Measurements from ENCODE around the gene KLK1.
"Not testable (repeated sequence)": the region's sequence is repeated elsewhere in the genome, so short reads cannot be mapped to it uniquely, and the experiment has no call there.

The KLK1 gene

DNA sequence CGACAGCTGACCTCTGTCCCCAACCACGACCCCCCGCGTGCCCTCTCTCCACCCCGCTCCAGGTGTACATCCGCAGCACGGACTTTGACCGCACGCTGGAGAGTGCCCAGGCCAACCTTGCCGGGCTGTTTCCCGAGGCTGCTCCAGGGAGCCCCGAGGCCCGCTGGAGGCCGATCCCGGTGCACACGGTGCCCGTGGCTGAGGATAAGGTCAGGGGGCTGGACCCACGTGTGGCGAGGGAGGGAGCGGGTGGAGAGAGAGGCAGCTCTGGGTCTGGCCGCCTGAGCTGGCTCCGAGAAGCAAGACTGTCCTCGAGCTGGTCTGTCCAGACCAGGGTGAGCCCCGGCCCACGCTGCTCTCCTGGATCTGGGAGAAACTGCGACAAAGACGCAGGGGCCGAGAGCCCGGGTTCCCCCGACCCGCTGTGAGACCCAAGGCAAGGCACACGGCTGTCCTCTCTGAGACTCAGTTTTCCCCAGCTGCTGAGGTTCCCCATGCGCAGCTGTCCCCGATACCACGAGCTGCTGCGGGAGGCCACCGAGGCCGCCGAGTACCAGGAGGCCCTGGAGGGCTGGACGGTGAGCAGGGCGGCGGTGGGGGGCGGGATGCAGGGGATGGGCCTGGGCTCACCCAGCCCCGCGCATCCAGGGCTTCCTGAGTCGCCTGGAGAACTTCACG, 31.9 kb downstream of the KLK1 start:
- no peak for DNase-seq

DNA sequence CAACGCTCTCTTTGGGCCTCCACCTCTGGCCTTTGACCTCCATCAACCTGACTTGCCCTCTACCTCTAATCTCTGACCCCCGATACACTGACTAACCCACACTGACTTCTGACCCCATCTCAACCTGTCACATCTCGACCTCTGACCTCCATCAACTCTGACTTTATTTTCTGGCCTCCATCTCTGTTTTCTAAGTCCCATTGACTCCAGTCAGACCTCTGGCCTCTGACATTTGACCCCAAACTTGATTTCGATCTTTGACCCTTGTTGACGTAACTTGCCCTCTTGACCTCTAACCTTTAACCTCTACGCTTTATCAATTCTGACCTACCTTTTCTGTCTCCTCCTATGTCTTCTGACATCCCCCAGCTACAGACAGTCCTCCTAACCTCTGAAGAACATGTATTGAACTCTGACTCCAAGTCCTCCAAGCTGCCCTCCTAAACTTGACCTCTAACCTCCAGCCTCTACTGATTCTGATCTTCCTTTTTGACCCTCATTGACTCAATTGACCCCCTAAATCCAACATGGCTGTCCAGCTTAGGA, 32.6 kb downstream of the KLK1 start:
- DNase-seq = no peak

DNA sequence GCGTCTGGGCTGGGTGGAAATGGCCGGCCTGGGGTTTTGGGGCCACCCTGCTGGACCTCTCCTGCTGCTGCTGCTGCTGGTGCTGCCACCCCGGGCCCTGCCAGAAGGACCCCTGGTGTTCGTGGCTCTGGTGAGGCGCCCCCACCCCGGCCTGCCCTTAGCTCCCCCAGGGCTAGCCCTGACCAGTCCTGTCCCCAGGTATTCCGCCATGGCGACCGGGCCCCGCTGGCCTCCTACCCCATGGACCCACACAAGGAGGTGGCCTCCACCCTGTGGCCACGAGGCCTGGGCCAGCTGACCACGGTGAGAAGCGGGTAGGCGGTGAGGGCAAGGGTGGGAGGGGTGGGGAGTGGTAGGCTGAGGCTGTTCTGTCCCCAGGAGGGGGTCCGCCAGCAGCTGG, 33.2 kb downstream of the KLK1 start, which contains the start of gene ACP4:
Gene ACP4, plus strand, starts transcription at position 20 of the 400 bp plus-strand sequence. Its CDS starts 0 bp downstream, at position 20.
- DNase-seq = no peak

DNA sequence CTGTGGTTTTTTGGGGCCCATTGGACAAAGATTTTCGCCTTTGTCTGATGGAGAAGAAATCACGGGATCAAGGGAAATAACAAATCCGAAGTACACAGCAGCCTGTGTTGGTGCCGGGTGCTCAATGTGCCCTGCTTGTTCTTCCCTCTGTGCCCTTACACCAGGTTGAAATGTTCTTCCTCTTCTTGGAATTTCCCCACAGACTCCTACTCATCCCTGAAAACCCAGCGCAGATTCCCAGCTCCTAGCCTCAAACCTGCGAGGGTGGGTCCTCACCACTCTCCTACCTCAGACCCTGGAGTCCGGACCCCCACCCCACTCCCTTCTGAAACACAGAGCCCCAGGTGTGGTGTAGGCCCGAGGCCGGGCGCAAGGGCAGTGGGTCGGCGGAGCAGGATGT, 38.3 kb downstream of the KLK1 start:
- DNase-seq = no peak

DNA sequence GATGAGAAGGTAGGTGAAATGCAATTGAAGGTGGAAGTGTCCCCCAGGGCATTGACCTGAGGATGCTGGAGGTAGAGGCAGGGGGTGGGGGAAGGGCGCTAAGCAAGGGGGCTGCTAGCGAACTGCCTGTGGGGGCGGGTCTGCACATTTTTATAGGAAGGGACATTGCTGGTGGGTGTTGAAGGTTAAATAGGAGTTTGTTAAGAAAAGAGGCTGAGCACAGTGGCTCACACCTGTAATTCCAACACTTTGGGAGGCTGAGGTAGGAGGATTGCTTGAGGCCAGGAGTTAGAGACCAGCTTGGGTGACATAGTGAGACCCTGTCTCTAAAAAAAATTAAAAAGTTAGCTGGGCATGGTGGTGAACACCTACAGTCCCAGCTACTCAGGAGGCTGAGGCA, 38.9 kb downstream of the KLK1 start:
- DNase-seq = no peak

DNA sequence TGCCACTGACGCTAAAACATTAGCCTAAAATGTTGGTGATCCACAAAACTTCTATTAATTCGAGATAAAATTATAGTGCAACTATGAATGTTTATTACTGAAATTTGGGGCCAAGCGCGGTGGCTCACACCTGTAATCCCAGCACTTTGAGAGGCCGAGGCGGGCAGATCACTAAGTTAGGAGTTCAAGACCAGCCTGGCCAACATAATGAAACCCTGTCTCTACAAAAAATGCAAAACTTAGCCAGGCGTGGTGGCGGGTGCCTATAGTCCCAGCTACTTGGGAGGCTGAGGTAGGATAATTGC, 39.8 kb downstream of the KLK1 start:
- not testable (repeated sequence) for DNase-seq

DNA sequence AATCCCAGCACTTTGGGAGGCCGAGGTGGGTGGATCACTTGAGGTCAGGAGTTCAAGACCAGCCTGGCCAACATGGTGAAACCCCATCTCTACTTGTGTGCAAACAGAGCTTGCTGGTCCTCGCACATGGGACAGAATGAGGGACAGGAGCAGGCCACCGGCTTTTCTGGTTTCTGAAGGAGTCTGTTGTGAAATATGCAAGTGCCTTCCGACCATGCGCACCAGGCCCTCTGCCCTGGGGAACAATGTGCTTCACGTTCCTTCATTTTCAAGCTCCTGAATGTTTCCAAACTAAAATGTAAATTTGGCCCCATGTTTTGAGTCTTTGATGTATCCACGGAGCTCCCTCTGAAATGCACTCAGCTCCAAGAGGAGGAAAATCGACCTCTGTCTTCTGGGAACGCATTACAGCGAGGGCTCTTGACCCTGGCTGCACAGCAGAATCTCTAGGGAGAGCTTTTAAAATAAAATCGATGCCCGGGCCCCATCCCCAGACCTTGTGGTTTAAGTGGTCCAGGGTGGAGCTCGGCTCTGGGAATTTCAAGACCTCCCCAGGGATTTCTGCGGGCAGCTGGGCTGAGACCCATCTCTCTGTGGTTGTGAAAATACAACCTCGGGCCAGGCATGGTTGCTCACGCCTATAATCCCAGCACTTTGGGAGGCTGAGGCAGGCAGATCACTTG, 42.7 kb downstream of the KLK1 start:
- DNase-seq = no peak

DNA sequence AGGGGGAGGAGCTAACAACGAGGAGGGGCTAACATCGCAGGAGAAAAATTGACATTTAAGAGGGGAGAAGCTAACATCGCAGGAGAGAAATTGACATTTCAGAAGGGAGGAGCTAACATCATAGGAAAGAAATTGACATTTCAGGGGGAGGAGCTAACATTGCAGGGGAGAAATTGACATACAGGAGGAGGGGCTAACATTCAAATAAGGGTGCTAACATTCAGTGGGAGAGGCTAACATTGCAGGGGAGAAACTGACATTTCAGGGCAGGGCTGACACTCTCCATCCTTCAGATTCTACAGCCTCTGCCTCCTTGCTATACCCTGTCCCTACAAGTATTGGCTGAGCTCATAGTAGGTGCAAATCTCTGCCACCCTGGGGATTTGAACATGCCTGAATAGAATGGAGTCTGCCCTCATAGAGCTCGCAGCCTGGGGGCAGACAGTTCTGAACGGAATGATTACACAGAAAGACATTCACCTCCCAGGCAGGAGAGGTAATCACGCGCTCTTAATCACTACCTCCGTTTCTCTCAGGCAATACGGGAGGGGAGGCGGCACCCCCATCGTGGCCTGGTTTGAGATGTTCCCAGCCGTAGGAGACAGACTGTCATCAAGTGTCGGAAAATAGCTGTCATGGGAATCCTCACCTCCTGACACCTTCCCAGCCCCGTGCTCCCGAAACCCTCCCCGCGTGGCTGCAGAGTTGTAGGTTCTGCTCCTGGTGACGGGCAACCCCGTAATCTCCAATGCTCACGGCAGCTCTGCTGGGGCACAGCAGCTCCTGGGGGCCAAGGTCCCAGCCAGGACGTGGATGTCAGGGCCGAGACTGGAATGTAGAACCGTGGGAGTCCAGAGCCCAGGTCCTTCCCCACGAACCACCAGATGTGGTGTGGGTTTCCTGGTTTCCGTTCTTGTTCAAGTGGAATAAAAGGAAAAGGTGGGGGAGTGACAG, 43.8 kb downstream of the KLK1 start:
- no peak for DNase-seq

DNA sequence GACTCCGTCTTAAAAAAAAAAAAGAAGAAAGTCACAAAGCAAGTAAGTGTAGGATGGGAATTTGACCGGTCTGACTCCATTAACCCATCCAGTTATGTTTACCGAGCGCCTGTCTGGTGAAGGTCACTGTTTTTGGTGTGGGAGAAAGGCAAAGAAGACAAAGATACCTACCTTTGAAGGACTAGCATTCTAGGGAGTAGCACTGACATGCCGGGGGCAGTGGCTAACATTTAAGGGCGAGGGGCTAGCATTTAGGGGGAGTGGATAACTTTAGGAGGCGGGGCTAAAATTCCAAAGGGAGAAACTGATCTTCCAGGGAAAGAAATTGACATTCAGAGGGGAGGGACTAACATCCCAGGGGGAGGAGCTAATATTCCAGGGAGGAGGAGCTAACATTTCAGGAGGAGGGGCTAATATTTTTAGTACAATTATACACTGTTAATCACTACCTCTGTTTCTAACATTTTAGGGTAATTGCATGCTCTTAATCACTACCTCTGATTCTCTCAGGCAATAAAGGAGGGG, 44.6 kb downstream of the KLK1 start:
- DNase-seq = no peak

DNA sequence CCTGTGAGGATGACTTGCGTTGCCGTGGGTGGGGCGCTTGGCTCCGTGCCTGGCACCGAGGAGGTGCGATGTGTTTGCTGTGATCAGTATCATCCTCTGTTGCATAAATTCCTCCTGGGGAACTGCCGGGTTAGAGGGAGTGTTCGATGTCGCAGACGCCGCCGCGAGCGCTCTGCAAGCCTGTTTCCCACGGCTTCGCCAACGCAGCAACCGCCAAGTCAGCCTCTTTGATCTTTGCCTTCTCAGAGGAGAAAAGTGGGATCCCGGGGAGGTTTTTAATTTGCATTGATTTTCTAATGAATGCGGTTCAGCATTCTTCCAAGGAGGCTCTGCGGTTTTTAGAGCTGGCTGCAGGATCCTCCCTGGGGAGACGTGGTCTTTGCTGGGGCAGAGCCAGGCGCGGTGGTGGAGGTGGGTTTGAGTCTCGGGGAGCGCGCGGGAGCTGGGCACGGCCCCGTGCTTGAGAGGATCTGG, 45.7 kb downstream of the KLK1 start:
- no peak for DNase-seq

DNA sequence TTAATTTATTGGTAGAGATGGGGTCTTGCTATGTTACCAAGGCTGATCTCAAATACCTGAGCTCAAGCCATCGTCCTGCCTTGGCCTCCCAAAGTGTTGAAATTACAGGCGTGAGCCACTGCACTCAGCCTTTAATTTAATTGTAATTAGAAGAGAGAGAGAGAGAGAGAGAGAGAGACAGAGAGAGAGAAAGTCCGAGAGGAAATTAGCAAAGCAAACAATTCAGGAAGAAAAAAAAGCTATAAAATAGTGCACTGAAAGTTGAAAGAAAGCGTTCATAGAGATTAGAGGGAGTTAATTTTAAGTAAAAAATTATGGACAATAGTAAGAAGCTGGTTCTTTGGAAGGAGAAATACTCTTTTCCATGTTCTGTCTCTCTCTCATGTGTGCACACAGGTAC, 46.3 kb downstream of the KLK1 start:
- no peak for DNase-seq

DNA sequence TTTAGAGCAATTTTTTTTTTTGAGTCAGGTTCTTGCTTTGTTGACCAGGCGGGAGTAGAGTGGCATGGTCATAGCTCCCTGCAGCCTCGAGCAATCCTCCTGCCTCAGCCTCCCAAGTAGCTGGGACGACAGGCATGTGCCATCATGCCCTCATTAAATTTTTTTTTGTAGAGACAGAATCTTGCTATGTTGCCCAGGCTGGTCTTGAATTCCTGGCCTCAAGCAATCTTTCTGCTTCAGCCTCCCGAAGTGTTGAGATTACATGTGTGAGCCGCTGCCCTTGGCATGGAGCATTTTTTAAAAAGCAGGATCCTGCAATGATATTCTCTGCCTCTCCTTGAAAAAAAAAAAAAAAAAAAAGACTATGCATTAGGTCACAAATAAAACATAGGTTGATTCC, 47.5 kb downstream of the KLK1 start:
- no peak for DNase-seq

DNA sequence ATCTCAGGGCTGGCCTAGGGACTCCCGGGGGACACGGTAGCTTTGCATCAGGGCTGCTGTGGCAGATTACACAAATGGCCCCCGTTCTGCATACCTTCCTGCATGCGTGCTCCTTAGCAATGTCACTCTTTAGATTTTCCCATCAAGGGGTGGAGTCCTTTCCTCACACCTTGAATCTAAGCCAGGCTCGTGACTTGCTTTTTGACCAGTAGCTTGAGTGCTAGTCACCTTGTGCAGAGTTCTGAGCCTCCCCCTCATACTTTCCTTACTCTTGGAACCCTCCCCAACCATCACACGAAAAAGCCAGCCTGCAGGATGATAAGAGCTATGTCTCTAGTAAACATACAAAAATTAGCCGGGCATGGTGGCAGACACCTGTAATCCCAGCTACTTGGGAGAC, 50.1 kb downstream of the KLK1 start:
- not testable (repeated sequence) for DNase-seq

DNA sequence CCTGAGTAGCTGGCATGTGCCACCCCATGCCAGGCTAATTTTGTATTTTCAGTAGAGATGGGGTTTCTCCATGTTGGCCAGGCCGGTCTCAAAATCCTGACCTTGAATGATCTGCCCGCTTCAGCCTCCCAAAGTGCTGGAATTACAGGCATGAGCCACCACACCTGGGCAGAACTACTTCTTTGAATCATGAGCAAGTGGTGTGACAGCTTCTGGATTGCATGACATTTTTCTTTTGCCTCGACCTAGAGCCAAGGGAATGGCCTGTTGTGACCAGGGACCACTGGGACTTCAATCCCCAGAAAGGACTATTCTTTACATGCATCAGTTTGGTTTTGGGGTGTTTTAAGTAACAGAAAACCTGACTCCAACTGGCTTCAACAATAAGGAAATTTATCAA, 50.7 kb downstream of the KLK1 start:
- not testable (repeated sequence) for DNase-seq

DNA sequence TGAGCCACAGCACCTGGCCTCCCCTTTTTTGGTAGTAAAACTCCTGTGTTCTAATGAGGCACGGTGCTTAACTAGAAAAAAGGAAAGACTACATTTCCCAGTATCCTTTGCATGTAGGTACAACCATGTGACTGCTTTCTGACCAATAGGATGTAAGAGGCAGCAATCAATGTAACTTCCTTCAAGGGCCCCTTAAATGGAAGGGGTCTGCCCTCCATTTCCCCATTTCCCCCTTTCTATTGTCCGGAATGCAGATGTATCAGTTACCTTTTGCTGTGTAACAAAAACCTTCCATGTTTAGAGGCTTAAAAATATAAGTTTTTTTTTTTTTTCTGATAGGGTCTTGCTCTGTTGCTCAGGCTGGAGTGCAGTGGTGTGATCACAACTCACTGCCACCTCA, 51.1 kb downstream of the KLK1 start:
- DNase-seq = no peak

DNA sequence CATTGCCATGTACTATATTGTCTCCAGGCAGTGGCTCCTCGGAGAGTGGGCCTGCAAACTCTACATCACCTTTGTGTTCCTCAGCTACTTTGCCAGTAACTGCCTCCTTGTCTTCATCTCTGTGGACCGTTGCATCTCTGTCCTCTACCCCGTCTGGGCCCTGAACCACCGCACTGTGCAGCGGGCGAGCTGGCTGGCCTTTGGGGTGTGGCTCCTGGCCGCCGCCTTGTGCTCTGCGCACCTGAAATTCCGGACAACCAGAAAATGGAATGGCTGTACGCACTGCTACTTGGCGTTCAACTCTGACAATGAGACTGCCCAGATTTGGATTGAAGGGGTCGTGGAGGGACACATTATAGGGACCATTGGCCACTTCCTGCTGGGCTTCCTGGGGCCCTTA, 52.7 kb downstream of the KLK1 start:
- DNase-seq = no peak

DNA sequence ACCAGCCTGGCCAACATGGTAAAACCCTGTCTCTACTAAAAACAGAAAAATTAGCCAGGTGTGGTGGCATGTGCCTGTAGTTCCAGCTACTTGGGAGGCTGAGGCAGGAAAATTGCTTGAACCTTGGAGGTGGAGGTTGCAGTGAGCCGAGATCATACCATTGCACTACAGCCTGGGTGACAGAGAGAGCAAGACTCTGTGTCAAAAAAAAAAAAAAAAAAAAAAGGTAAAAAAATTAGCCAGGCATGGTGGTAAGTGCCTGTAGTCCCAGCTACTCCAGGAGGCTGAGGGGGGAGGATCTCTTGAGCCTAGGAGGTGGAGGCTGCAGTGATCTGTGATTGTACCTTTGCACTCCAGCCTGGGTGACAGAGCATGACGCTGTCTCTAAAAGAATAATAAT, 53.4 kb downstream of the KLK1 start, which contains the start of gene GPR32:
Gene GPR32, plus strand, starts transcription at position 301 of the 400 bp plus-strand sequence. CDS start 137 bp downstream, outside the sequence.
- not testable (repeated sequence) for DNase-seq

Data from NCI-H526 treated with DMSO at 0.1 percent for 48 hours (cell line).